T-helper 1 cell (primary cell): Measurements from ENCODE around the gene DNAJC15.

Experiments used
- DNase-seq, 5 donors: peaks; one replicate each; pipeline ENCODE4 v3.0.0-alpha.2; 2012 to 2020

DNAJC15 gene

GRCh38 chr13:43159026-43159461 lies 135.7 kb downstream of the DNAJC15 start:
- DNase-seq = no peak
